GM23338 (cell line): Measurements from ENCODE around the gene KEL. TPM values are rescaled to one million over a fixed set of nuclear protein-coding genes. Genes with fewer than 3 reads are reported as not detected.
A peak's percentile ranks its signal among the peaks of the same experiment; 100 is the strongest.

ENCODE experiments used
- ATAC-seq: fragments of 200-7000 bp; cut with Tn5 transposase; 3 replicates; pipeline ENCODE4 v1.9.1; 2020
- DNase-seq: peaks from one replicate; pipeline ENCODE4 v3.0.0-alpha.2; 2015; ENCODE audit warnings: low spot score
- H2AFZ ChIP-seq: fragments of 200-600 bp; sonication (generic); 2 replicates; pipeline ENCODE4 v1.8.0; 2016; ENCODE audit warnings: antibody characterized with exemption, mild to moderate bottlenecking, moderate library complexity
- H3F3A ChIP-seq: fragments of 200-600 bp; sonication (generic); replicated peaks from 2 replicates; pipeline ENCODE4 v1.8.0; 2017; ENCODE audit warnings: antibody characterized with exemption, mixed run types, low read depth
- H3K27ac ChIP-seq: fragments of 200-600 bp; sonication (generic); 2 replicates; pipeline ENCODE4 v1.6.1; 2016; ENCODE audit warnings: low read depth
- H3K27me3 ChIP-seq: fragments of 200-600 bp; sonication (generic); 2 replicates; pipeline ENCODE4 v1.8.0; 2016; ENCODE audit warnings: mild to moderate bottlenecking, mixed run types, moderate library complexity; ENCODE audit not compliant: insufficient read depth
- H3K36me3 ChIP-seq: fragments of 200-600 bp; sonication (generic); 2 replicates; pipeline ENCODE4 v1.8.0; 2016; ENCODE audit warnings: mild to moderate bottlenecking; ENCODE audit not compliant: insufficient read depth
- H3K4me1 ChIP-seq: fragments of 200-600 bp; sonication (generic); 2 replicates; pipeline ENCODE4 v1.8.0; 2016; ENCODE audit warnings: mild to moderate bottlenecking, moderate library complexity; ENCODE audit not compliant: insufficient read depth
- H3K4me2 ChIP-seq: fragments of 200-600 bp; sonication (generic); 2 replicates; pipeline ENCODE4 v1.7.1; 2017; ENCODE audit warnings: mixed run types
- H3K4me3 ChIP-seq: fragments of 200-600 bp; sonication (generic); 2 replicates; pipeline ENCODE4 v1.6.1; 2016; ENCODE audit warnings: mixed run types
- H3K79me2 ChIP-seq: fragments of 200-600 bp; sonication (generic); replicated peaks from 2 replicates; pipeline ENCODE4 v1.8.0; 2017; ENCODE audit warnings: mild to moderate bottlenecking; ENCODE audit not compliant: insufficient read depth
- H3K9me2 ChIP-seq: fragments of 200-600 bp; sonication (generic); 2 replicates; pipeline ENCODE4 v1.8.0; 2017; ENCODE audit not compliant: insufficient read depth
- H4K20me1 ChIP-seq: fragments of 200-600 bp; sonication (generic); replicated peaks from 2 replicates; pipeline ENCODE4 v1.8.0; 2017; ENCODE audit warnings: mild to moderate bottlenecking; ENCODE audit not compliant: insufficient read depth
- H3K27ac Mint-ChIP-seq: 2 replicates; pipeline ENCODE4 v1.8.0; 2020; ENCODE audit warnings: inconsistent platforms, mild to moderate bottlenecking, moderate library complexity, mixed read lengths
- H3K27me3 Mint-ChIP-seq: 3 replicates; pipeline ENCODE4 v1.8.0; 2022; ENCODE audit warnings: low read depth, mild to moderate bottlenecking, moderate library complexity, mixed read lengths, inconsistent platforms; ENCODE audit not compliant: insufficient read depth, poor library complexity
- H3K36me3 Mint-ChIP-seq: 3 replicates; pipeline ENCODE4 v1.8.0; 2021; ENCODE audit warnings: low read depth, mild to moderate bottlenecking, inconsistent platforms, moderate library complexity, mixed read lengths
- H3K4me1 Mint-ChIP-seq: 3 replicates; pipeline ENCODE4 v1.8.0; 2020; ENCODE audit warnings: mild to moderate bottlenecking, inconsistent platforms, mixed read lengths
- H3K4me3 Mint-ChIP-seq: 3 replicates; pipeline ENCODE4 v1.8.0; 2021; ENCODE audit warnings: moderate library complexity, mild to moderate bottlenecking, inconsistent platforms, mixed read lengths
- H3K9me3 Mint-ChIP-seq: 3 replicates; pipeline ENCODE4 v1.8.0; 2020; ENCODE audit warnings: moderate library complexity, mild to moderate bottlenecking, inconsistent platforms, mixed read lengths
- CREB1 ChIP-seq: fragments of 250-450 bp; sonication (Bioruptor Pico); IDR thresholded peaks from 2 replicates; pipeline ENCODE4 v1.5.0; 2020; ENCODE audit warnings: low read depth, mild to moderate bottlenecking, moderate library complexity
- EZH2 ChIP-seq: fragments of 200-600 bp; sonication (generic); IDR thresholded peaks from one replicate; pipeline ENCODE4 v1.8.0; 2017; ENCODE audit warnings: antibody characterized with exemption, mild to moderate bottlenecking, low read depth; ENCODE audit not compliant: unreplicated experiment
- EZH2phosphoT487 ChIP-seq: fragments of 200-600 bp; sonication (generic); IDR thresholded peaks from one replicate; pipeline ENCODE4 v1.8.1; 2018; ENCODE audit warnings: antibody characterized with exemption; ENCODE audit not compliant: unreplicated experiment
- JUNB ChIP-seq: IDR thresholded peaks from one replicate; pipeline ENCODE4 v1.6.1; 2016; ENCODE audit warnings: antibody characterized with exemption; ENCODE audit not compliant: unreplicated experiment
- NANOG ChIP-seq: IDR thresholded peaks from 2 replicates; pipeline ENCODE4 v1.6.1; 2016; ENCODE audit warnings: antibody characterized with exemption, borderline replicate concordance
- POLR2AphosphoS5 ChIP-seq: IDR thresholded peaks from 2 replicates; pipeline ENCODE4 v1.6.1; 2016; ENCODE audit warnings: antibody characterized with exemption, low read depth
- STAT1 ChIP-seq: IDR thresholded peaks from one replicate; pipeline ENCODE4 v1.6.1; 2016; ENCODE audit warnings: antibody characterized with exemption; ENCODE audit not compliant: unreplicated experiment
- ZNF114 ChIP-seq: fragments of 250-450 bp; sonication (Bioruptor Pico); IDR thresholded peaks from 2 replicates; pipeline ENCODE4 v1.5.0; 2020; ENCODE audit warnings: mild to moderate bottlenecking, moderate library complexity
- ZNF331 ChIP-seq: fragments of 250-450 bp; sonication (Bioruptor Pico); IDR thresholded peaks from 2 replicates; pipeline ENCODE4 v1.5.0; 2020; ENCODE audit warnings: low read depth, mild to moderate bottlenecking, moderate library complexity
- polyA plus RNA-seq: library from polyadenylated mRNA; unstranded; fragments of >200 nt; fragmentation: Nextera tagmentation; extraction: Ambion mirVana; gene quantifications from 2 replicates; pipeline ENCODE4 v1.2.1, GENCODE V29; 2016
- total RNA-seq: library from RNA; depleted of rRNA; stranded (reverse); fragments of >200 nt; shearing (Covaris generic); gene quantifications from 2 replicates; pipeline ENCODE4 v1.2.3, GENCODE V29; 2014
- TF ChIP-seq, protein P1 (sequence below): IDR thresholded peaks from 2 replicates; pipeline ENCODE4 v1.6.1; 2016; ENCODE audit warnings: antibody characterized with exemption
- TF ChIP-seq, protein P2 (sequence below), 2 experiments: fragments of 200-600 bp in 1 of 2; sonication (generic) in 1 of 2; conservative IDR thresholded peaks; 2 replicates each; pipeline versions ENCODE4 v1.5.1 to v1.6.1; 2016 to 2017; ENCODE audit warnings: antibody characterized with exemption in 2 of 2, low read depth in 2 of 2, mild to moderate bottlenecking in 2 of 2, moderate library complexity in 1 of 2
- TF ChIP-seq, protein P3 (sequence below): IDR thresholded peaks from one replicate; pipeline ENCODE4 v1.6.1; 2018; ENCODE audit warnings: antibody characterized with exemption; ENCODE audit not compliant: unreplicated experiment
- TF ChIP-seq, protein P4 (sequence below): fragments of 250-450 bp; sonication (Bioruptor Pico); IDR thresholded peaks from 2 replicates; pipeline ENCODE4 v1.5.0; 2020; ENCODE audit warnings: mild to moderate bottlenecking, moderate library complexity

KEL gene
- total and polyA plus RNA-seq, 2 experiments from 2014 or later, result 1.2 to 3.6 TPM

DNA sequence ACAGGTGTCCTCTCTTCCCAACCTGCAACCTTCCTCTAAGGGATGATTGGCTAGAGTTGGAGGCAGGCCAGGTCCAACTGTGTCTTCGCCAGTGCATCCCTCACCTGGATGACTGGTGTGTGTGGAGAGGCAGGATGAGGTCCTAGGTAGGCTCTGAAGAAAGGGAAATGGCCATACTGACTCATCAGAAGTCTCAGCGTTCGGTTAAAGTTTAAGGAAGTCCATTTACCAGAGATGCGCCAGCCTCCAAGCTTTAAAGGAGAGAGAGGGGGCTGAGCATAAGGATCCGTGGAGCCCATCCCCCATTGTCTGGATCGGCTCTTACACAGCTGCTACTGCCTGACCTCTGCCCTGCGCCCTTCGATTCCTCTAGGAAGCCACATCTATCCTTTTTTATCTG is 4.4 kb downstream of the KEL start:
- H4K20me1 ChIP-seq, result no peaks in the 10 kb centered on the region
- H3K27me3 ChIP-seq, result no peaks in the 10 kb centered on the region
- Mint-ChIP-seq H3K4me3 (no peak overlapping the region), H3K9me3 (peaks cover 27% of the 10 kb centered on the region), H3K4me1 (peaks cover 34% of the 10 kb centered on the region), H3K36me3 (peaks cover 33% of the 10 kb centered on the region), H3K27me3 (peaks cover 8% of the 10 kb centered on the region), H3K27ac (no peak overlapping the region)
- no peaks in the 10 kb centered on the region; the same call in 1 of the 2 replicates for H3K36me3 ChIP-seq
- H3F3A ChIP-seq, result no peaks in the 10 kb centered on the region
- peaks cover 21% of the 10 kb centered on the region for H3K9me2 ChIP-seq
- H3K27ac ChIP-seq, result no peak overlapping the region
- TF ChIP-seq, protein P1, sequence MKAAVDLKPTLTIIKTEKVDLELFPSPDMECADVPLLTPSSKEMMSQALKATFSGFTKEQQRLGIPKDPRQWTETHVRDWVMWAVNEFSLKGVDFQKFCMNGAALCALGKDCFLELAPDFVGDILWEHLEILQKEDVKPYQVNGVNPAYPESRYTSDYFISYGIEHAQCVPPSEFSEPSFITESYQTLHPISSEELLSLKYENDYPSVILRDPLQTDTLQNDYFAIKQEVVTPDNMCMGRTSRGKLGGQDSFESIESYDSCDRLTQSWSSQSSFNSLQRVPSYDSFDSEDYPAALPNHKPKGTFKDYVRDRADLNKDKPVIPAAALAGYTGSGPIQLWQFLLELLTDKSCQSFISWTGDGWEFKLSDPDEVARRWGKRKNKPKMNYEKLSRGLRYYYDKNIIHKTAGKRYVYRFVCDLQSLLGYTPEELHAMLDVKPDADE, result no peak
- no peak for TF ChIP-seq EZH2phosphoT487
- TF ChIP-seq EZH2, result no peak
- no peak for TF ChIP-seq JUNB
- TF ChIP-seq ZNF331 (CRISPR knock-in tag), result no peak
- no peak for TF ChIP-seq CREB1 (CRISPR knock-in tag)
- no peak for TF ChIP-seq ZNF114 (CRISPR knock-in tag)
- TF ChIP-seq, protein P2, sequence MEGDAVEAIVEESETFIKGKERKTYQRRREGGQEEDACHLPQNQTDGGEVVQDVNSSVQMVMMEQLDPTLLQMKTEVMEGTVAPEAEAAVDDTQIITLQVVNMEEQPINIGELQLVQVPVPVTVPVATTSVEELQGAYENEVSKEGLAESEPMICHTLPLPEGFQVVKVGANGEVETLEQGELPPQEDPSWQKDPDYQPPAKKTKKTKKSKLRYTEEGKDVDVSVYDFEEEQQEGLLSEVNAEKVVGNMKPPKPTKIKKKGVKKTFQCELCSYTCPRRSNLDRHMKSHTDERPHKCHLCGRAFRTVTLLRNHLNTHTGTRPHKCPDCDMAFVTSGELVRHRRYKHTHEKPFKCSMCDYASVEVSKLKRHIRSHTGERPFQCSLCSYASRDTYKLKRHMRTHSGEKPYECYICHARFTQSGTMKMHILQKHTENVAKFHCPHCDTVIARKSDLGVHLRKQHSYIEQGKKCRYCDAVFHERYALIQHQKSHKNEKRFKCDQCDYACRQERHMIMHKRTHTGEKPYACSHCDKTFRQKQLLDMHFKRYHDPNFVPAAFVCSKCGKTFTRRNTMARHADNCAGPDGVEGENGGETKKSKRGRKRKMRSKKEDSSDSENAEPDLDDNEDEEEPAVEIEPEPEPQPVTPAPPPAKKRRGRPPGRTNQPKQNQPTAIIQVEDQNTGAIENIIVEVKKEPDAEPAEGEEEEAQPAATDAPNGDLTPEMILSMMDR (conservative IDR thresholded peaks at IDR 0.05; ENCODE audit: low read depth in 2 of 2), result no peak
- no peak for TF ChIP-seq STAT1
- no peak for TF ChIP-seq POLR2AphosphoS5
- TF ChIP-seq, protein P3, sequence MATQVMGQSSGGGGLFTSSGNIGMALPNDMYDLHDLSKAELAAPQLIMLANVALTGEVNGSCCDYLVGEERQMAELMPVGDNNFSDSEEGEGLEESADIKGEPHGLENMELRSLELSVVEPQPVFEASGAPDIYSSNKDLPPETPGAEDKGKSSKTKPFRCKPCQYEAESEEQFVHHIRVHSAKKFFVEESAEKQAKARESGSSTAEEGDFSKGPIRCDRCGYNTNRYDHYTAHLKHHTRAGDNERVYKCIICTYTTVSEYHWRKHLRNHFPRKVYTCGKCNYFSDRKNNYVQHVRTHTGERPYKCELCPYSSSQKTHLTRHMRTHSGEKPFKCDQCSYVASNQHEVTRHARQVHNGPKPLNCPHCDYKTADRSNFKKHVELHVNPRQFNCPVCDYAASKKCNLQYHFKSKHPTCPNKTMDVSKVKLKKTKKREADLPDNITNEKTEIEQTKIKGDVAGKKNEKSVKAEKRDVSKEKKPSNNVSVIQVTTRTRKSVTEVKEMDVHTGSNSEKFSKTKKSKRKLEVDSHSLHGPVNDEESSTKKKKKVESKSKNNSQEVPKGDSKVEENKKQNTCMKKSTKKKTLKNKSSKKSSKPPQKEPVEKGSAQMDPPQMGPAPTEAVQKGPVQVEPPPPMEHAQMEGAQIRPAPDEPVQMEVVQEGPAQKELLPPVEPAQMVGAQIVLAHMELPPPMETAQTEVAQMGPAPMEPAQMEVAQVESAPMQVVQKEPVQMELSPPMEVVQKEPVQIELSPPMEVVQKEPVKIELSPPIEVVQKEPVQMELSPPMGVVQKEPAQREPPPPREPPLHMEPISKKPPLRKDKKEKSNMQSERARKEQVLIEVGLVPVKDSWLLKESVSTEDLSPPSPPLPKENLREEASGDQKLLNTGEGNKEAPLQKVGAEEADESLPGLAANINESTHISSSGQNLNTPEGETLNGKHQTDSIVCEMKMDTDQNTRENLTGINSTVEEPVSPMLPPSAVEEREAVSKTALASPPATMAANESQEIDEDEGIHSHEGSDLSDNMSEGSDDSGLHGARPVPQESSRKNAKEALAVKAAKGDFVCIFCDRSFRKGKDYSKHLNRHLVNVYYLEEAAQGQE, result no peak
- no peak for TF ChIP-seq NANOG
- TF ChIP-seq, protein P4, sequence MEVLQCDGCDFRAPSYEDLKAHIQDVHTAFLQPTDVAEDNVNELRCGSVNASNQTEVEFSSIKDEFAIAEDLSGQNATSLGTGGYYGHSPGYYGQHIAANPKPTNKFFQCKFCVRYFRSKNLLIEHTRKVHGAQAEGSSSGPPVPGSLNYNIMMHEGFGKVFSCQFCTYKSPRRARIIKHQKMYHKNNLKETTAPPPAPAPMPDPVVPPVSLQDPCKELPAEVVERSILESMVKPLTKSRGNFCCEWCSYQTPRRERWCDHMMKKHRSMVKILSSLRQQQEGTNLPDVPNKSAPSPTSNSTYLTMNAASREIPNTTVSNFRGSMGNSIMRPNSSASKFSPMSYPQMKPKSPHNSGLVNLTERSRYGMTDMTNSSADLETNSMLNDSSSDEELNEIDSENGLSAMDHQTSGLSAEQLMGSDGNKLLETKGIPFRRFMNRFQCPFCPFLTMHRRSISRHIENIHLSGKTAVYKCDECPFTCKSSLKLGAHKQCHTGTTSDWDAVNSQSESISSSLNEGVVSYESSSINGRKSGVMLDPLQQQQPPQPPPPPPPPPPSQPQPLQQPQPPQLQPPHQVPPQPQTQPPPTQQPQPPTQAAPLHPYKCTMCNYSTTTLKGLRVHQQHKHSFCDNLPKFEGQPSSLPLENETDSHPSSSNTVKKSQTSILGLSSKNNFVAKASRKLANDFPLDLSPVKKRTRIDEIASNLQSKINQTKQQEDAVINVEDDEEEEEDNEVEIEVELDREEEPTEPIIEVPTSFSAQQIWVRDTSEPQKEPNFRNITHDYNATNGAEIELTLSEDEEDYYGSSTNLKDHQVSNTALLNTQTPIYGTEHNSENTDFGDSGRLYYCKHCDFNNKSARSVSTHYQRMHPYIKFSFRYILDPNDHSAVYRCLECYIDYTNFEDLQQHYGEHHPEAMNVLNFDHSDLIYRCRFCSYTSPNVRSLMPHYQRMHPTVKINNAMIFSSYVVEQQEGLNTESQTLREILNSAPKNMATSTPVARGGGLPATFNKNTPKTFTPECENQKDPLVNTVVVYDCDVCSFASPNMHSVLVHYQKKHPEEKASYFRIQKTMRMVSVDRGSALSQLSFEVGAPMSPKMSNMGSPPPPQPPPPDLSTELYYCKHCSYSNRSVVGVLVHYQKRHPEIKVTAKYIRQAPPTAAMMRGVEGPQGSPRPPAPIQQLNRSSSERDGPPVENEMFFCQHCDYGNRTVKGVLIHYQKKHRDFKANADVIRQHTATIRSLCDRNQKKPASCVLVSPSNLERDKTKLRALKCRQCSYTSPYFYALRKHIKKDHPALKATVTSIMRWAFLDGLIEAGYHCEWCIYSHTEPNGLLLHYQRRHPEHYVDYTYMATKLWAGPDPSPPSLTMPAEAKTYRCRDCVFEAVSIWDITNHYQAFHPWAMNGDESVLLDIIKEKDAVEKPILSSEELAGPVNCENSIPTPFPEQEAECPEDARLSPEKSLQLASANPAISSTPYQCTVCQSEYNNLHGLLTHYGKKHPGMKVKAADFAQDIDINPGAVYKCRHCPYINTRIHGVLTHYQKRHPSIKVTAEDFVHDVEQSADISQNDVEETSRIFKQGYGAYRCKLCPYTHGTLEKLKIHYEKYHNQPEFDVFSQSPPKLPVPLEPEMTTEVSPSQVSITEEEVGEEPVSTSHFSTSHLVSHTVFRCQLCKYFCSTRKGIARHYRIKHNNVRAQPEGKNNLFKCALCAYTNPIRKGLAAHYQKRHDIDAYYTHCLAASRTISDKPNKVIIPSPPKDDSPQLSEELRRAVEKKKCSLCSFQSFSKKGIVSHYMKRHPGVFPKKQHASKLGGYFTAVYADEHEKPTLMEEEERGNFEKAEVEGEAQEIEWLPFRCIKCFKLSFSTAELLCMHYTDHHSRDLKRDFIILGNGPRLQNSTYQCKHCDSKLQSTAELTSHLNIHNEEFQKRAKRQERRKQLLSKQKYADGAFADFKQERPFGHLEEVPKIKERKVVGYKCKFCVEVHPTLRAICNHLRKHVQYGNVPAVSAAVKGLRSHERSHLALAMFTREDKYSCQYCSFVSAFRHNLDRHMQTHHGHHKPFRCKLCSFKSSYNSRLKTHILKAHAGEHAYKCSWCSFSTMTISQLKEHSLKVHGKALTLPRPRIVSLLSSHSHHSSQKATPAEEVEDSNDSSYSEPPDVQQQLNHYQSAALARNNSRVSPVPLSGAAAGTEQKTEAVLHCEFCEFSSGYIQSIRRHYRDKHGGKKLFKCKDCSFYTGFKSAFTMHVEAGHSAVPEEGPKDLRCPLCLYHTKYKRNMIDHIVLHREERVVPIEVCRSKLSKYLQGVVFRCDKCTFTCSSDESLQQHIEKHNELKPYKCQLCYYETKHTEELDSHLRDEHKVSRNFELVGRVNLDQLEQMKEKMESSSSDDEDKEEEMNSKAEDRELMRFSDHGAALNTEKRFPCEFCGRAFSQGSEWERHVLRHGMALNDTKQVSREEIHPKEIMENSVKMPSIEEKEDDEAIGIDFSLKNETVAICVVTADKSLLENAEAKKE, result no peak
- H3K79me2 ChIP-seq, result no peaks in the 10 kb centered on the region
- H3K4me1 ChIP-seq, result peaks cover 32% of the 10 kb centered on the region
- ATAC-seq, result no peak; the same call in 2 of the 3 replicates
- peak overlapping the region; percentile 61 for H3K4me2 ChIP-seq
- H2AFZ ChIP-seq, result peak overlapping the region; percentile 63; the same call in 1 of the 2 replicates
- H3K4me3 ChIP-seq, result no peak overlapping the region
- DNase-seq, result peak; percentile 10
